ENCODE data around the gene KIF5A. TPM values are rescaled to one million over a fixed set of nuclear protein-coding genes. Genes with fewer than 3 reads are reported as not detected.

Gene KIF5A
- total and polyA plus RNA-seq, 2 donors (not counting 3 experiments of a cell fraction or from before 2014, with no cell fraction given): 0.07 to 0.35 TPM

- TF ChIP-seq FOS (IDR thresholded peaks at IDR 0.05; ENCODE audit: borderline replicate concordance, insufficient read depth, low read length): no peak
- no peak for TF ChIP-seq GATA2 (IDR thresholded peaks at IDR 0.05; ENCODE audit: insufficient read depth, insufficient read length, low read depth, low read length)
- TF ChIP-seq MYC (IDR thresholded peaks at IDR 0.05; ENCODE audit: low read depth, low read length): no peak
- no peak for TF ChIP-seq JUN (IDR thresholded peaks at IDR 0.05; ENCODE audit: borderline replicate concordance, insufficient read depth, insufficient read length, low read depth)
- TF ChIP-seq EZH2 (IDR thresholded peaks at IDR 0.05; ENCODE audit: borderline replicate concordance, low read depth, low read length, severe bottlenecking): no peak
- TF ChIP-seq POLR2AphosphoS5 (IDR thresholded peaks at IDR 0.05; ENCODE audit: insufficient read depth, low read depth, low read length): no peak
- TF ChIP-seq CTCF (IDR thresholded peaks at IDR 0.05; ENCODE audit: extremely low read depth in 1 of 2, insufficient read depth in 1 of 2, low read depth in 1 of 2, low read length in 2 of 2): no peak
- TF ChIP-seq POLR2A (IDR thresholded peaks at IDR 0.05; ENCODE audit: low read depth, low read length): no peak
- no peak for TF ChIP-seq MAX (IDR thresholded peaks at IDR 0.05; ENCODE audit: insufficient read depth, insufficient read length)
- peaks cover 17 to 41% of the 10 kb centered on the region in 2 experiments for H3K36me3 ChIP-seq (ENCODE audit: control insufficient read depth in 2 of 2, extremely low read depth in 1 of 2, insufficient read depth in 2 of 2, low read length in 2 of 2)
- FAIRE-seq: no peak
- POLR2A ChIA-PET: no interaction called here
- no peak overlapping the region for H2AFZ ChIP-seq (ENCODE audit: low read depth, low read length)
- no peaks in the 10 kb centered on the region for H3K9me3 ChIP-seq (replicated peaks; ENCODE audit: control insufficient read depth, insufficient read depth, low read length)
- intact Hi-C loops (cut with micrococcal nuclease) (no loop called here), dilution Hi-C loops (cut with MboI; ENCODE audit: extremely low pct_ligation_motif_present, low sequenced_read_pairs) (no loop called here)
- peaks cover 21% of the 10 kb centered on the region for H3K4me1 ChIP-seq (ENCODE audit: control insufficient read depth, extremely low read depth, insufficient read depth, low read length)
- peaks cover 20% of the 10 kb centered on the region for H3K79me2 ChIP-seq (ENCODE audit: control insufficient read depth, insufficient read depth, low read length)
- DNase-seq (ENCODE audit: low read depth, low spot score): no peak
- H3K9me1 ChIP-seq (replicated peaks; ENCODE audit: control insufficient read depth, extremely low read depth, insufficient read depth, low read length): no peaks in the 10 kb centered on the region
- CTCF ChIA-PET: interaction anchor here (1.5 kb wide), 1 partner anchor 12 kb away, joined by 4 read pairs; no protein-coding TSS in a partner anchor
- TSS peak; percentile 6 for BruUV-seq (replicated peaks)
- no peak overlapping the region for H3K27ac ChIP-seq (ENCODE audit: insufficient read depth, low read depth, low read length)
- H4K20me1 ChIP-seq (replicated peaks; ENCODE audit: control insufficient read depth, extremely low read depth, insufficient read depth, low read length): no peaks in the 10 kb centered on the region
- H3K4me2 ChIP-seq (ENCODE audit: insufficient read depth, low read length): no peak overlapping the region
- H3K4me3 ChIP-seq (replicated peaks in 1 of 3; ENCODE audit: insufficient read depth in 1 of 3, low read depth in 1 of 3, low read length in 3 of 3): no peak overlapping the region
- no peak overlapping the region for H3K9ac ChIP-seq (replicated peaks; ENCODE audit: extremely low read depth, insufficient read depth, low read length)
- no peaks in the 10 kb centered on the region for H3K27me3 ChIP-seq (ENCODE audit: control insufficient read depth in 2 of 2, insufficient read depth in 2 of 2, low read length in 2 of 2)
Measured at GRCh38 chr12:57526477-57527126, 23.2 kb upstream of the KIF5A start.

All from endothelial cell of umbilical vein (primary cell).